ENCODE data around the gene ADCY6. TPM values are rescaled to one million over a fixed set of nuclear protein-coding genes. Genes with fewer than 3 reads are reported as not detected.

ADCY6 gene
- total and polyA plus RNA-seq, 4 donors, result 39.9 to 90.2 (median 55.1) TPM

- 3% methylated on average over 3 of the region's 11 CpGs for WGBS (ENCODE audit: insufficient coverage)
- H3K36me3 ChIP-seq (ENCODE audit: control insufficient read depth, insufficient read depth, low read length), result peaks cover 4% of the 10 kb centered on the region
- peak in 1 of 6 donors; percentile 3 for DNase-seq (ENCODE audit: low read depth in 4 of 6, low spot score in 6 of 6)
Observed at GRCh38 chr12:48787791-48788523, 932 bp downstream of the ADCY6 start.

GRCh38 chr12:48786591-48787544, 2.0 kb downstream of the ADCY6 start:
- peaks cover 41% of the 10 kb centered on the region for H3K4me1 ChIP-seq (ENCODE audit: control insufficient read depth, insufficient read depth, low read length)
- H3K27me3 ChIP-seq (ENCODE audit: control insufficient read depth, insufficient read depth, low read length), result no peaks in the 10 kb centered on the region
- peak overlapping the region; percentile 87 for H3K4me3 ChIP-seq (ENCODE audit: low read depth, low read length)
- no peaks in the 10 kb centered on the region for H3K9me3 ChIP-seq (ENCODE audit: control insufficient read depth, insufficient read depth, low read length)
- peaks cover 14% of the 10 kb centered on the region for H3K36me3 ChIP-seq (ENCODE audit: control insufficient read depth, insufficient read depth, low read length)
- peak in 1 of 6 donors; percentile 9 for DNase-seq (ENCODE audit: low read depth in 4 of 6, low spot score in 6 of 6)
- peak overlapping the region; percentile 69 for H3K27ac ChIP-seq (ENCODE audit: low read depth, low read length)
- 57% methylated on average over 6 of the region's 7 CpGs for WGBS (ENCODE audit: insufficient coverage)

More at GRCh38 chr12:48787791-48788523, 932 bp downstream of the ADCY6 start:
- H3K4me1 ChIP-seq (ENCODE audit: control insufficient read depth, insufficient read depth, low read length), result peaks cover 34% of the 10 kb centered on the region
- H3K4me3 ChIP-seq (ENCODE audit: low read depth, low read length), result peak overlapping the region; percentile 87
- peak overlapping the region; percentile 69 for H3K27ac ChIP-seq (ENCODE audit: low read depth, low read length)
- H3K27me3 ChIP-seq (ENCODE audit: control insufficient read depth, insufficient read depth, low read length), result no peaks in the 10 kb centered on the region
- H3K9me3 ChIP-seq (ENCODE audit: control insufficient read depth, insufficient read depth, low read length), result no peaks in the 10 kb centered on the region

DNA sequence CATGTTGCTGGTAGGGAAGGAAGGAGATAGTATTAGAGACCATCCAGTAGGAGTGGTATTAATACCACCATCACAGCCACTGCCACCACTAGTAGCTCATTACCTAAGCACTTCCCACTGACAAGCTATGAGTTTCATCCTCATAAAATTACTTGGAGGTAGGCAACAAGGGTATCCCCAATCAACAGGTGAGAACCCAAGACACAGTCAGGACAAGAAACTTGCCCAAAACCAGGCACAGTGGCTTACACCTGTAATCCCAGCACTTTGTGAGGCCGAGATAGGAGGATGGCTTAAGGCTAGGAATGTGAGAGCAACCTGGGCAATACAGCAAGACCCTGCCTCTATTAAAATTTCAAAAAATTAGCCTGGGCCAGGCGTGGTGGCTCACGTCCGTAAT, 5.5 kb downstream of the ADCY6 start:
- no peak for DNase-seq (ENCODE audit: low read depth in 4 of 6, low spot score in 6 of 6)
- Histone ChIP-seq H3K4me1 (ENCODE audit: control insufficient read depth, insufficient read depth, low read length) (peaks cover 51% of the 10 kb centered on the region), H3K27ac (ENCODE audit: low read depth, low read length) (no peak overlapping the region), H3K27me3 (ENCODE audit: control insufficient read depth, insufficient read depth, low read length) (no peaks in the 10 kb centered on the region), H3K36me3 (ENCODE audit: control insufficient read depth, insufficient read depth, low read length) (peaks cover 34% of the 10 kb centered on the region), H3K9me3 (ENCODE audit: control insufficient read depth, insufficient read depth, low read length) (no peaks in the 10 kb centered on the region), H3K4me3 (ENCODE audit: low read depth, low read length) (no peak overlapping the region)
- WGBS (ENCODE audit: insufficient coverage), result 98% methylated on average over 4 of the region's 4 CpGs

DNA sequence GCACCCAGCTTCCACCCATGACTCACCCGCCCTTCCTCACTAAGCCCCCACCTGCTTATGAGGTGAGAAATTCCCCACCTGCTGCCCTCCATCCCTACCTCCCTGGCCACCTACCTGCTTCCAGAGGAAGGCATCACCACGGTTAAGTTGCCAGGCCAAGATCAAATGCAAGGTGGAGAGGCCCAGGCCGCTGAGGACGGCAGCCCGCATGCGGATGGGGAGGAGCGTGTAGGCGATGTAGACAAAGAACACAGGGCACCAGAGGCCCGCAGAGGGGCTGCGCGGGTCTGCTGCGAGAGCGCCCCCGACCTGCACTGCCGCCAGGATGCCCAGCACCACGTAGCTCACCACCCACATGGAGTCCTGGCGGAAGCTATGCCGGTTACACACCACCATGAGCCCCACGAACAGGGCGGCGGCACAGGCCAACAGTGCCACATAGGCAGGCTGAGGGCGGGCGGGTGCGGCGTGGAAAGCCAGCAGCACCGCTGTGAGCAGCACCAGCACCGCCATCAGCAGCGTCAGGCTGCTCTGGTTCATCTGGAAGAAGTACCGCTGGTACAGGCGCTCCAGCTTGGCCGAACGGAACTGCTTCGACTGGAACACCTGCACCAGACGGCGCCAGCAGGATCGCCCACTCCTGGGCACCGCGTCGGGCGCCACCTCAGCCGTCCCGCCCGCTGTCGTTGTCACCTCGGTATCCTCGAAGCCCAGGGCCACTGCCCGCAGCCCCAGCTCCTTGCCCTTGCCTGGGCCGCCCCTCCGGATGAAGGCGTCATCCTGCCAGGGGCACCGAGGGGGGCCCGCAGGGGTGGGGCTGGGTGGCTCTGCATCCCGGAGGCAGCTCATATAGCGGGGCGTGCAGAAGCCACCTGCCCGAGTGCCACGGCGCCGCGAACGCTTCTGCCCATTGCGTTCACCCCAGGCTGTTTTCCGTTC, 6.2 kb downstream of the ADCY6 start:
- H3K27ac ChIP-seq (ENCODE audit: low read depth, low read length), result no peak overlapping the region
- peaks cover 44% of the 10 kb centered on the region for H3K4me1 ChIP-seq (ENCODE audit: control insufficient read depth, insufficient read depth, low read length)
- no peaks in the 10 kb centered on the region for H3K27me3 ChIP-seq (ENCODE audit: control insufficient read depth, insufficient read depth, low read length)
- H3K9me3 ChIP-seq (ENCODE audit: control insufficient read depth, insufficient read depth, low read length), result no peaks in the 10 kb centered on the region
- no peak overlapping the region for H3K4me3 ChIP-seq (ENCODE audit: low read depth, low read length)
- DNase-seq (ENCODE audit: low read depth in 4 of 6, low spot score in 6 of 6), result no peak
- H3K36me3 ChIP-seq (ENCODE audit: control insufficient read depth, insufficient read depth, low read length), result peaks cover 38% of the 10 kb centered on the region
- 84% methylated on average over 53 of the region's 63 CpGs for WGBS (ENCODE audit: insufficient coverage)

DNA sequence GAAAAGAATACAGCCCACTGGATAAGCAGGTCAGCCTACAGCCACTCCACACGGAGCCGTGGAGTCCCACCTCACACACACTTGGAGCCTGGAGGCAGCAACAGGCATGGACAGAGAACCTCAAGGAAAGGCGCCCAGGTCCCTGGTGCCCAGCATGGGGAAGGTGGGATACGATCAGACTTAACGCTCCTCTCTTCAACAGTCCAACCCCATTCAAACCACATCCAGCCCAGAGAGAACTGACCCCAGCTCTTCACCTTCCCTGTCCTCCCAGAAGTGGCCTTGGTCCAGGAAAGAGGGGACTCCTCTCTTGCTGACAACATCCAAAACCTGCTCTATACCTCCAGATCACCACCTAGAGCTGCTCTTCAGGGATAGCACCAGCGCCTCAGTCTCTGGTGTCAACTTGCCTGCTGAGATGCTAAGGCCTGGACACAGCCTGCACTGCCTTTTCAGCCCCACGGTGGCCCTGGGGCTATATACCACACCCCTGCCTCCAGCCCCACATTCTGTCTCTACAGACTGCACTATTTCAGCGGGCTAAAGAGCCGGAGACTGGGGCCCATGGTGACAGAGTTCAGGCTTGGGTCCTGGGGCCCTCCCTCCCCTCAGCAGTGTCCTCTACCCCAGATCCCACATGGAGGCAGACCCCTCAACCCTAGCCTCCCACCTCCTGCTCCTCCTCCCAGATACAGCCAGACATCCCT, 7.0 kb downstream of the ADCY6 start:
- Histone ChIP-seq H3K9me3 (ENCODE audit: control insufficient read depth, insufficient read depth, low read length) (no peaks in the 10 kb centered on the region), H3K36me3 (ENCODE audit: control insufficient read depth, insufficient read depth, low read length) (peaks cover 46% of the 10 kb centered on the region), H3K27ac (ENCODE audit: low read depth, low read length) (no peak overlapping the region), H3K27me3 (ENCODE audit: control insufficient read depth, insufficient read depth, low read length) (no peaks in the 10 kb centered on the region), H3K4me1 (ENCODE audit: control insufficient read depth, insufficient read depth, low read length) (peaks cover 36% of the 10 kb centered on the region), H3K4me3 (ENCODE audit: low read depth, low read length) (no peak overlapping the region)
- 85% methylated on average over 8 of the region's 9 CpGs for WGBS (ENCODE audit: insufficient coverage)
- no peak for DNase-seq (ENCODE audit: low read depth in 4 of 6, low spot score in 6 of 6)

GRCh38 chr12:48780381-48781025, 8.4 kb downstream of the ADCY6 start:
- Histone ChIP-seq H3K9me3 (ENCODE audit: control insufficient read depth, insufficient read depth, low read length) (no peaks in the 10 kb centered on the region), H3K27ac (ENCODE audit: low read depth, low read length) (no peak overlapping the region), H3K4me1 (ENCODE audit: control insufficient read depth, insufficient read depth, low read length) (peaks cover 32% of the 10 kb centered on the region), H3K36me3 (ENCODE audit: control insufficient read depth, insufficient read depth, low read length) (peaks cover 60% of the 10 kb centered on the region), H3K4me3 (ENCODE audit: low read depth, low read length) (no peak overlapping the region), H3K27me3 (ENCODE audit: control insufficient read depth, insufficient read depth, low read length) (no peaks in the 10 kb centered on the region)
- no peak for DNase-seq (ENCODE audit: low read depth in 4 of 6, low spot score in 6 of 6)
- 84% methylated on average over 10 of the region's 11 CpGs for WGBS (ENCODE audit: insufficient coverage)

GRCh38 chr12:48779869-48780268, 9.0 kb downstream of the ADCY6 start:
- DNase-seq (ENCODE audit: low read depth in 4 of 6, low spot score in 6 of 6), result peak in 1 of 6 donors; percentile 32
- no peaks in the 10 kb centered on the region for H3K9me3 ChIP-seq (ENCODE audit: control insufficient read depth, insufficient read depth, low read length)
- peaks cover 32% of the 10 kb centered on the region for H3K4me1 ChIP-seq (ENCODE audit: control insufficient read depth, insufficient read depth, low read length)
- no peak overlapping the region for H3K4me3 ChIP-seq (ENCODE audit: low read depth, low read length)
- H3K36me3 ChIP-seq (ENCODE audit: control insufficient read depth, insufficient read depth, low read length), result peaks cover 67% of the 10 kb centered on the region
- no CpG with 5 or more reads among the region's 3 CpGs for WGBS (ENCODE audit: insufficient coverage)
- H3K27ac ChIP-seq (ENCODE audit: low read depth, low read length), result no peak overlapping the region
- H3K27me3 ChIP-seq (ENCODE audit: control insufficient read depth, insufficient read depth, low read length), result no peaks in the 10 kb centered on the region

- Histone ChIP-seq H3K27me3 (ENCODE audit: control insufficient read depth, insufficient read depth, low read length) (no peaks in the 10 kb centered on the region), H3K36me3 (ENCODE audit: control insufficient read depth, insufficient read depth, low read length) (peaks cover 82% of the 10 kb centered on the region), H3K9me3 (ENCODE audit: control insufficient read depth, insufficient read depth, low read length) (no peaks in the 10 kb centered on the region), H3K27ac (ENCODE audit: low read depth, low read length) (no peak overlapping the region), H3K4me1 (ENCODE audit: control insufficient read depth, insufficient read depth, low read length) (peaks cover 26% of the 10 kb centered on the region), H3K4me3 (ENCODE audit: low read depth, low read length) (no peak overlapping the region)
- 86% methylated on average over 13 of the region's 16 CpGs for WGBS (ENCODE audit: insufficient coverage)
- DNase-seq (ENCODE audit: low read depth in 4 of 6, low spot score in 6 of 6), result no peak
Observed at GRCh38 chr12:48777501-48778400, 11.1 kb downstream of the ADCY6 start.

Measured in spinal cord (tissue), 10 donors.